Ishikawa (cell line): Measurements from ENCODE around the gene FBXO31.

Experiments used
- CEBPB ChIP-seq: IDR thresholded peaks from 2 replicates; pipeline ENCODE4 v1.6.1; 2012
- CREB1 ChIP-seq: IDR thresholded peaks from 2 replicates; pipeline ENCODE4 v1.6.1; 2012; ENCODE audit warnings: low read depth
- EGR1 ChIP-seq: IDR thresholded peaks from 2 replicates; pipeline ENCODE4 v1.6.1; 2012
- EP300 ChIP-seq: IDR thresholded peaks from 2 replicates; pipeline ENCODE4 v1.6.1; 2012; ENCODE audit warnings: borderline replicate concordance
- FOXM1 ChIP-seq: IDR thresholded peaks from 2 replicates; pipeline ENCODE4 v1.6.1; 2012; ENCODE audit warnings: low read depth, borderline replicate concordance
- NFIC ChIP-seq: IDR thresholded peaks from 2 replicates; pipeline ENCODE4 v1.6.1; 2012
- RAD21 ChIP-seq: IDR thresholded peaks from 2 replicates; pipeline ENCODE4 v1.6.1; 2012; ENCODE audit warnings: low read depth
- TAF1 ChIP-seq: IDR thresholded peaks from 2 replicates; pipeline ENCODE4 v1.6.1; 2012; ENCODE audit warnings: low read depth, mild to moderate bottlenecking
- TCF12 ChIP-seq: IDR thresholded peaks from 2 replicates; pipeline ENCODE4 v1.6.1; 2012; ENCODE audit warnings: low read depth
- TEAD4 ChIP-seq: IDR thresholded peaks from 2 replicates; pipeline ENCODE4 v1.6.1; 2012
- YY1 ChIP-seq: IDR thresholded peaks from 2 replicates; pipeline ENCODE4 v1.6.1; 2012; ENCODE audit warnings: low read depth
- ZBTB7A ChIP-seq: IDR thresholded peaks from 2 replicates; pipeline ENCODE4 v1.6.1; 2012; ENCODE audit warnings: low read depth
- TF ChIP-seq, protein P1 (sequence below): IDR thresholded peaks from 2 replicates; pipeline ENCODE4 v1.6.1; 2012; ENCODE audit warnings: low read depth, mild to moderate bottlenecking
- TF ChIP-seq, protein P2 (sequence below): IDR thresholded peaks from 2 replicates; pipeline ENCODE4 v1.6.1; 2012
- TF ChIP-seq, protein P3 (sequence below): IDR thresholded peaks from 2 replicates; pipeline ENCODE4 v1.6.1; 2012

Gene FBXO31

DNA sequence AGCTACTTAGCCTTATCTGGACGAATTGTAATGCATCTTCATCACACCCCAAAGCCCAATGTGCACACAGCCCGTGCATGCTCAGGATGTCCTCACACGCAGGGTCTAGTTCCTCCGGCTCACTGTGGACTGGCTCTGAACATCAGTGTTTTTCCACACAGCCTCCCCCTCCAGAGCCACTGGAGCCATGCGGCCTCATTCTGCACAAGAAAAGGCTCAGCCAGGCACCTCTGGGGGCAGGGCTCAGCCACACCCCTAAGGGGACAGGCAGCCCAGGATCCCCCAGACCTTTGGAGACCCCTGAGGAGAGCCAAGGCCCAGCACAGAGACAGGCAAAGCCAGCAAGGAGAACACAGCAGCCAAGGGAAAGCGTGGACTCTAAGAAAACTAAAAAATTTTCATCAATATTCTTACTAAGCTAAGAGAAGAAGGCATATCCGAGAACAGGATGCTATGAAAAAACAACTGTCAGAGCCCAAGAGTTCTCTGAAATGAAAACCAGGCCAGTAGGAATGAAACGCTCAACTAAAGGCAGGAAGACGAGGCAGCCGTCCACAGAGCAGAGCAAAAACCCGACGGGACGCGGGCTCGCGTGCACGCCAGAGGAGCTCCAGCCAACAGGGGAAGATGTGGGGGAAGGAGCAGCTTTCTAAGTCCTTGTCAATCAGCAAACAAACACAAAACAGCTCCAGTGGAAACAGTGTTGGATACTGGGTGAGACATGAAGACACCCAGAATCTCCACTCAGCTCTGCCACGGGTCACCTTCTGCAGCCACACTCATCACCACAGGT, 43.0 kb upstream of the FBXO31 start:
- no peak for TF ChIP-seq CEBPB

DNA sequence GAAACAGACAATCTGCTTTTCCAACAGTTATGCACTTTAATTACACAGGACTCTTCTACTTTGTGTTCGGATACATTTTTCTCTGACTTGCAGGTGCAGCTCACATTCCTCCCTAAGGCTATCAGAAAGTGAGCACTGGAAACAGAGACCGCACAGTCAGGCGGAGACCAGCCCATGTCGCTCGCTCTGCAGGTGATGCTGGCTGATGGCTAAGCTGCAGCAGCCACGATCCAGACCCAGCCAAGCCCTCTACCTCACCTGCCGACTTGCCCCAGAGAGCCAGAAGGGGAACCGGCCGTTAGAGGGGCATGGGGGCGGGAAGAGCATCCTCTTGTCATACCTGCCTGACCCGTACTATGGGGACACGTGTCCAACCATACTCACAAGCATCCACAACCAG, 42.4 kb upstream of the FBXO31 start:
- TF ChIP-seq ZBTB7A = no peak
- TF ChIP-seq TAF1 = no peak
- no peak for TF ChIP-seq EP300
- TF ChIP-seq TEAD4 = no peak
- TF ChIP-seq, protein P1, sequence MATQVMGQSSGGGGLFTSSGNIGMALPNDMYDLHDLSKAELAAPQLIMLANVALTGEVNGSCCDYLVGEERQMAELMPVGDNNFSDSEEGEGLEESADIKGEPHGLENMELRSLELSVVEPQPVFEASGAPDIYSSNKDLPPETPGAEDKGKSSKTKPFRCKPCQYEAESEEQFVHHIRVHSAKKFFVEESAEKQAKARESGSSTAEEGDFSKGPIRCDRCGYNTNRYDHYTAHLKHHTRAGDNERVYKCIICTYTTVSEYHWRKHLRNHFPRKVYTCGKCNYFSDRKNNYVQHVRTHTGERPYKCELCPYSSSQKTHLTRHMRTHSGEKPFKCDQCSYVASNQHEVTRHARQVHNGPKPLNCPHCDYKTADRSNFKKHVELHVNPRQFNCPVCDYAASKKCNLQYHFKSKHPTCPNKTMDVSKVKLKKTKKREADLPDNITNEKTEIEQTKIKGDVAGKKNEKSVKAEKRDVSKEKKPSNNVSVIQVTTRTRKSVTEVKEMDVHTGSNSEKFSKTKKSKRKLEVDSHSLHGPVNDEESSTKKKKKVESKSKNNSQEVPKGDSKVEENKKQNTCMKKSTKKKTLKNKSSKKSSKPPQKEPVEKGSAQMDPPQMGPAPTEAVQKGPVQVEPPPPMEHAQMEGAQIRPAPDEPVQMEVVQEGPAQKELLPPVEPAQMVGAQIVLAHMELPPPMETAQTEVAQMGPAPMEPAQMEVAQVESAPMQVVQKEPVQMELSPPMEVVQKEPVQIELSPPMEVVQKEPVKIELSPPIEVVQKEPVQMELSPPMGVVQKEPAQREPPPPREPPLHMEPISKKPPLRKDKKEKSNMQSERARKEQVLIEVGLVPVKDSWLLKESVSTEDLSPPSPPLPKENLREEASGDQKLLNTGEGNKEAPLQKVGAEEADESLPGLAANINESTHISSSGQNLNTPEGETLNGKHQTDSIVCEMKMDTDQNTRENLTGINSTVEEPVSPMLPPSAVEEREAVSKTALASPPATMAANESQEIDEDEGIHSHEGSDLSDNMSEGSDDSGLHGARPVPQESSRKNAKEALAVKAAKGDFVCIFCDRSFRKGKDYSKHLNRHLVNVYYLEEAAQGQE = no peak
- no peak for TF ChIP-seq CEBPB
- no peak for TF ChIP-seq YY1
- TF ChIP-seq, protein P2, sequence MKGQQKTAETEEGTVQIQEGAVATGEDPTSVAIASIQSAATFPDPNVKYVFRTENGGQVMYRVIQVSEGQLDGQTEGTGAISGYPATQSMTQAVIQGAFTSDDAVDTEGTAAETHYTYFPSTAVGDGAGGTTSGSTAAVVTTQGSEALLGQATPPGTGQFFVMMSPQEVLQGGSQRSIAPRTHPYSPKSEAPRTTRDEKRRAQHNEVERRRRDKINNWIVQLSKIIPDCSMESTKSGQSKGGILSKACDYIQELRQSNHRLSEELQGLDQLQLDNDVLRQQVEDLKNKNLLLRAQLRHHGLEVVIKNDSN = no peak
- TF ChIP-seq FOXM1 = no peak
- no peak for TF ChIP-seq RAD21
- TF ChIP-seq EGR1 = no peak
- TF ChIP-seq, protein P3, sequence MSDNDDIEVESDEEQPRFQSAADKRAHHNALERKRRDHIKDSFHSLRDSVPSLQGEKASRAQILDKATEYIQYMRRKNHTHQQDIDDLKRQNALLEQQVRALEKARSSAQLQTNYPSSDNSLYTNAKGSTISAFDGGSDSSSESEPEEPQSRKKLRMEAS = no peak
- TF ChIP-seq TCF12 = no peak
- TF ChIP-seq NFIC = no peak
- TF ChIP-seq CREB1 = no peak

DNA sequence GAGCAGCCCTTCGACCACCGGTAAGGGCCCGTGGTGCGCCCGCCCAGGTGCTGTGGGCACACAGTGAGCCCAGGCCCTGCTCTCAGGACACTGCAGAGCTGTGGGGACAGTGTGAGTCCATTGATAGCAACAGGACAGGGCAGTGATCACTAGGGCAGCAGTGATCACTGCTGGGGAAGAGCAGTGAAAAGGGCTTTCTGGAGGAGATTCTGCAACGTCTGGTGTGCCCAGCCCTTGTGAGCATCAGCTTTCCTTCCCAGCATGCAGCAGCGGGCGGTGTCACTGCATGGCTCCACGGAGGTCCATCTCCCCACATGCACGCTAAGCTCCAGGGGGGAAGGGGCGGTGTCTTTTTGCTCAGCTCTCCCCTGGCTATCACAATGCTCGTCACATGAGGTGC, 40.7 kb upstream of the FBXO31 start:
- TF ChIP-seq CREB1 (no peak), TAF1 (no peak), NFIC (no peak), CEBPB (no peak), TCF12 (no peak), EGR1 (no peak), YY1 (no peak), EP300 (no peak), TEAD4 (no peak), RAD21 (no peak), FOXM1 (no peak), ZBTB7A (no peak)
- TF ChIP-seq, protein P2 = no peak
- TF ChIP-seq, protein P3 = no peak
- TF ChIP-seq, protein P1 = no peak

DNA sequence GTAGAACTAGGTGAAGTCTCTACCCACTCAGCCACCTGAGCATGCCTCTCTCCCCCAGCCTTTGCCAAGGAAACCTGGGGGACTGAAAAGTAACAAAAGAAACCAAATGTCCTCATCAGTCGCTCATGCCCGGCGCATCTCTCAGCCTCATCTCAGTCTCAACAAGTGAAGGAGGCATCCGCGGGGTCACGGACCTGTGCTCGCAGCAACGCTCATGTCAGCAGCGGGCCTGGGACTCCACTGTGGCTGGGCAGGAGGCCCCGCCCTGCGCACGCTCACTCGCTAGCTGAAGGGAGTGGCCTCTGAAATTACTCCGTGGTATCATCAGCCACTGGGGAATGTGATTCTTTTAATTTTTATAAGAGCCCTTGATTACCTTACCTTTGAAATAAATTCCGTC, 39.9 kb upstream of the FBXO31 start:
- TF ChIP-seq NFIC (no peak), EP300 (no peak), EGR1 (no peak), TAF1 (no peak), YY1 (no peak), TEAD4 (no peak), TCF12 (no peak), CEBPB (no peak), RAD21 (no peak), FOXM1 (no peak), ZBTB7A (no peak), CREB1 (no peak)
- TF ChIP-seq, protein P2 = no peak
- TF ChIP-seq, protein P1 = no peak
- TF ChIP-seq, protein P3 = no peak
